GM12878 (cell line): ENCODE data around the gene LCAT. TPM values are rescaled to one million over a fixed set of nuclear protein-coding genes. Genes with fewer than 3 reads are reported as not detected.

Experiments used
- CHD1 ChIP-seq: IDR thresholded peaks from 2 replicates; pipeline ENCODE4 v1.6.1; 2012; ENCODE audit warnings: low read depth, low read length, improper control_type of control experiment
- CTCF ChIP-seq, 3 experiments: IDR thresholded peaks in 2 of 3; conservative IDR thresholded peaks in 1 of 3; 2 replicates each; pipeline ENCODE4 v1.5.1; 2011; ENCODE audit warnings: low read depth in 3 of 3, low read length in 3 of 3, mild to moderate bottlenecking in 3 of 3, control low read depth in 2 of 3, moderate library complexity in 2 of 3, inconsistent platforms in 1 of 3, mixed read lengths in 1 of 3; ENCODE audit not compliant: control insufficient read depth in 2 of 3, insufficient read depth in 1 of 3; ENCODE audit errors: extremely low read depth in 1 of 3
- HDAC2 ChIP-seq: fragments of 200-600 bp; sonication (generic); IDR thresholded peaks from 2 replicates; pipeline ENCODE4 v1.6.1; 2017
- IRF5 ChIP-seq: fragments of 450-650 bp; IDR thresholded peaks from 2 replicates; pipeline ENCODE4 v1.6.1; 2017; ENCODE audit warnings: borderline replicate concordance
- RAD21 ChIP-seq: IDR thresholded peaks from 2 replicates; pipeline ENCODE4 v1.6.1; 2011; ENCODE audit warnings: mild to moderate bottlenecking, low read depth, low read length, moderate library complexity; ENCODE audit not compliant: insufficient read depth
- RFX5 ChIP-seq: IDR thresholded peaks from 2 replicates; pipeline ENCODE4 v1.6.1; 2011; ENCODE audit warnings: low read depth, low read length, improper control_type of control experiment
- SIX5 ChIP-seq: IDR thresholded peaks from 2 replicates; pipeline ENCODE4 v1.6.1; 2011; ENCODE audit warnings: mild to moderate bottlenecking, low read depth, low read length, moderate library complexity; ENCODE audit not compliant: severe bottlenecking
- SP1 ChIP-seq: IDR thresholded peaks from one replicate; pipeline ENCODE4 v1.6.1; 2011; ENCODE audit warnings: low read depth, low read length
- USF1 ChIP-seq: IDR thresholded peaks from 2 replicates; pipeline ENCODE4 v1.6.1; 2011; ENCODE audit warnings: borderline replicate concordance, low read depth, mild to moderate bottlenecking, moderate library complexity, mixed read lengths, low read length; ENCODE audit not compliant: insufficient read depth; ENCODE audit errors: extremely low read length
- ZBTB4 ChIP-seq: fragments of 450-650 bp; formaldehyde crosslinking; IDR thresholded peaks from 2 replicates; pipeline ENCODE4 v1.4.0; 2022; ENCODE audit warnings: mild to moderate bottlenecking, moderate library complexity
- polyA plus RNA-seq, 11 experiments: library from polyadenylated mRNA; depleted of rRNA in 4 of 11; unstranded in 6 of 11; stranded (reverse) in 5 of 11; fragments of >200 nt; fragmentation: Nextera tagmentation in 4 of 11; fragmentation: Illumina TruSeq in 1 of 11; extraction: Ambion mirVana in 4 of 11; extraction: Trizol in 1 of 11; gene quantifications; 1 replicate in 1 of 11; 2 replicates in 10 of 11; pipeline versions ENCODE4 v1.2.1 to v1.2.3, GENCODE V29; 2011 to 2016; ENCODE audit warnings: inconsistent platforms in 2 of 11, missing spikeins in 2 of 11, low read depth in 1 of 11
- total RNA-seq, 4 experiments: library from RNA; depleted of rRNA in 3 of 4; stranded (reverse); fragments of >200 nt in 3 of 4; fragmentation: Illumina TruSeq in 1 of 4; extraction: Trizol in 1 of 4; gene quantifications; 2 replicates each; pipeline versions ENCODE4 v1.2.1 to v1.2.3, GENCODE V29; 2013 to 2021

LCAT gene
- total and polyA plus RNA-seq, 10 of the 15 experiments (the other 5 are each of a cell fraction or from before 2014, with no cell fraction given) = 0.61 to 11.7 (median 3.3) TPM

- TF ChIP-seq CTCF (IDR thresholded peaks at IDR 0.05 in 2 of 3, conservative IDR thresholded peaks at IDR 0.05 in 1 of 3; ENCODE audit: control insufficient read depth in 2 of 3, extremely low read depth in 1 of 3, insufficient read depth in 1 of 3, low read depth in 3 of 3, low read length in 3 of 3) = no peak
- peak; percentile 59 for TF ChIP-seq SP1
- no peak for TF ChIP-seq CHD1
- no peak for TF ChIP-seq RAD21
- TF ChIP-seq HDAC2 = no peak
- TF ChIP-seq RFX5 = no peak
- peak; percentile 87 for TF ChIP-seq USF1
- TF ChIP-seq SIX5 = no peak
- no peak for TF ChIP-seq ZBTB4 (CRISPR knock-in tag)
- TF ChIP-seq IRF5 = no peak
These were observed 8.4 kb downstream of the LCAT start (continued) for GRCh38 chr16:67935402-67936123.
